ENCODE results near the gene ABCB4. TPM values are rescaled to one million over a fixed set of nuclear protein-coding genes. Genes with fewer than 3 reads are reported as not detected.
"Not testable (repeated sequence)": the region's sequence is repeated elsewhere in the genome, so short reads cannot be mapped to it uniquely, and the experiment has no call there.

ABCB4 gene
- total RNA-seq, 1 donor from 2014 or later = not detected

- Histone ChIP-seq H3K27me3 (ENCODE audit: control insufficient read depth, insufficient read depth, low read length) (peaks cover 16% of the 10 kb centered on the region), H3K4me3 (ENCODE audit: low read depth, low read length) (no peak overlapping the region), H3K36me3 (ENCODE audit: control insufficient read depth, insufficient read depth, low read length) (no peaks in the 10 kb centered on the region)
- FAIRE-seq = no peak
- no peak for DNase-seq (ENCODE audit: low read depth)
- TF ChIP-seq CTCF (IDR thresholded peaks at IDR 0.05; ENCODE audit: insufficient read depth, low read length, severe bottlenecking) = no peak
Measured at GRCh38 chr7:87474533-87475358, 734 bp downstream of the ABCB4 start.

GRCh38 chr7:87473986-87474385, 1.5 kb downstream of the ABCB4 start:
- TF ChIP-seq CTCF (IDR thresholded peaks at IDR 0.05; ENCODE audit: insufficient read depth, low read length, severe bottlenecking) = no peak
- DNase-seq (ENCODE audit: low read depth) (no peak), FAIRE-seq (no peak)
- no peaks in the 10 kb centered on the region for H3K36me3 ChIP-seq (ENCODE audit: control insufficient read depth, insufficient read depth, low read length)
- peaks cover 16% of the 10 kb centered on the region for H3K27me3 ChIP-seq (ENCODE audit: control insufficient read depth, insufficient read depth, low read length)
- H3K4me3 ChIP-seq (ENCODE audit: low read depth, low read length) = no peak overlapping the region

GRCh38 chr7:87473192-87473591, 2.3 kb downstream of the ABCB4 start:
- Histone ChIP-seq H3K27me3 (ENCODE audit: control insufficient read depth, insufficient read depth, low read length) (peaks cover 13% of the 10 kb centered on the region), H3K4me3 (ENCODE audit: low read depth, low read length) (no peak overlapping the region), H3K36me3 (ENCODE audit: control insufficient read depth, insufficient read depth, low read length) (no peaks in the 10 kb centered on the region)
- no peak for FAIRE-seq
- DNase-seq (ENCODE audit: low read depth) = no peak
- TF ChIP-seq CTCF (IDR thresholded peaks at IDR 0.05; ENCODE audit: insufficient read depth, low read length, severe bottlenecking) = no peak

- H3K27me3 ChIP-seq (ENCODE audit: control insufficient read depth, insufficient read depth, low read length) = peaks cover 13% of the 10 kb centered on the region
- FAIRE-seq (no peak), DNase-seq (ENCODE audit: low read depth) (no peak)
- H3K36me3 ChIP-seq (ENCODE audit: control insufficient read depth, insufficient read depth, low read length) = no peaks in the 10 kb centered on the region
- no peak overlapping the region for H3K4me3 ChIP-seq (ENCODE audit: low read depth, low read length)
- no peak for TF ChIP-seq CTCF (IDR thresholded peaks at IDR 0.05; ENCODE audit: insufficient read depth, low read length, severe bottlenecking)
Measured at GRCh38 chr7:87471473-87471872, 4.0 kb downstream of the ABCB4 start.

- DNase-seq (ENCODE audit: low read depth); H3K36me3 ChIP-seq (ENCODE audit: control insufficient read depth, insufficient read depth, low read length); FAIRE-seq; H3K27me3 ChIP-seq (ENCODE audit: control insufficient read depth, insufficient read depth, low read length); H3K4me3 ChIP-seq (ENCODE audit: low read depth, low read length): not testable (repeated sequence)
Measured at GRCh38 chr7:87469204-87469603, 6.3 kb downstream of the ABCB4 start.

- not testable (repeated sequence) for H3K27me3 ChIP-seq (ENCODE audit: control insufficient read depth, insufficient read depth, low read length); FAIRE-seq; DNase-seq (ENCODE audit: low read depth); H3K36me3 ChIP-seq (ENCODE audit: control insufficient read depth, insufficient read depth, low read length); H3K4me3 ChIP-seq (ENCODE audit: low read depth, low read length)
Measured at GRCh38 chr7:87465534-87465880, 10.0 kb downstream of the ABCB4 start.

GRCh38 chr7:87464830-87465533, 10.5 kb downstream of the ABCB4 start:
- peak; percentile 28 for DNase-seq (ENCODE audit: low read depth)
- H3K27me3 ChIP-seq (ENCODE audit: control insufficient read depth, insufficient read depth, low read length); H3K36me3 ChIP-seq (ENCODE audit: control insufficient read depth, insufficient read depth, low read length); FAIRE-seq; H3K4me3 ChIP-seq (ENCODE audit: low read depth, low read length): not testable (repeated sequence)

Measured in bronchial epithelial cell (primary cell).